CD14-positive monocyte (primary cell): ENCODE results near the gene TSHZ1. TPM values are rescaled to one million over a fixed set of nuclear protein-coding genes. Genes with fewer than 3 reads are reported as not detected.

Experiments
- DNase-seq, 3 donors: peaks; one replicate each; pipeline ENCODE4 v3.0.0-alpha.2; 2011 to 2022
- H2AFZ ChIP-seq: 2 replicates; pipeline ENCODE4 v1.6.0; 2012; ENCODE audit warnings: mild to moderate bottlenecking, low read depth, low read length, inconsistent platforms; ENCODE audit not compliant: insufficient read depth, poor library complexity, severe bottlenecking
- H3K27ac ChIP-seq, 2 donors: 1 replicate in 1 of 2; 2 replicates in 1 of 2; pipeline ENCODE4 v1.5.1; 2012 to 2013; ENCODE audit warnings: low read length in 2 of 2, control low read depth in 1 of 2, inconsistent platforms in 1 of 2, low read depth in 1 of 2, mild to moderate bottlenecking in 1 of 2
- H3K27me3 ChIP-seq, 2 donors: one replicate each; pipeline versions ENCODE4 v1.6.0 to v1.6.1; 2011 to 2013; ENCODE audit warnings: low read length in 2 of 2; ENCODE audit not compliant: control insufficient read depth in 2 of 2, insufficient read depth in 2 of 2
- H3K36me3 ChIP-seq, 2 donors: replicated peaks in 1 of 2; 1 replicate in 1 of 2; 2 replicates in 1 of 2; pipeline versions ENCODE4 v1.5.1 to v1.6.1; 2012 to 2013; ENCODE audit warnings: low read length in 2 of 2, control low read depth in 1 of 2, inconsistent platforms in 1 of 2, mild to moderate bottlenecking in 1 of 2; ENCODE audit not compliant: insufficient read depth in 2 of 2, control insufficient read depth in 1 of 2
- H3K4me1 ChIP-seq, 2 donors: 1 replicate in 1 of 2; 2 replicates in 1 of 2; pipeline versions ENCODE4 v1.5.1 to v1.6.1; 2012 to 2013; ENCODE audit warnings: low read length in 2 of 2, control low read depth in 1 of 2, inconsistent platforms in 1 of 2, mild to moderate bottlenecking in 1 of 2, moderate library complexity in 1 of 2; ENCODE audit not compliant: insufficient read depth in 2 of 2, control insufficient read depth in 1 of 2
- H3K4me2 ChIP-seq: replicated peaks from 2 replicates; pipeline ENCODE3; 2012; ENCODE audit warnings: low read length, moderate library complexity, mild to moderate bottlenecking; ENCODE audit not compliant: poor library complexity, severe bottlenecking; ENCODE audit errors: extremely low read depth
- H3K4me3 ChIP-seq, 3 experiments: fragments of 200-600 bp in 1 of 3; sonication (generic) in 1 of 3; replicated peaks in 1 of 3; 1 replicate in 2 of 3; 2 replicates in 1 of 3; pipeline ENCODE4 v1.5.1; 2011 to 2013; ENCODE audit warnings: low read length in 3 of 3, mild to moderate bottlenecking in 3 of 3, control low read depth in 2 of 3, low read depth in 2 of 3, inconsistent platforms in 1 of 3, moderate library complexity in 1 of 3
- H3K79me2 ChIP-seq: 2 replicates; pipeline ENCODE4 v1.6.0; 2012; ENCODE audit warnings: mild to moderate bottlenecking, control low read depth, inconsistent platforms, low read length, moderate library complexity; ENCODE audit not compliant: insufficient read depth
- H3K9ac ChIP-seq: 2 replicates; pipeline ENCODE4 v1.6.0; 2017; ENCODE audit warnings: low read length, mild to moderate bottlenecking; ENCODE audit not compliant: insufficient read depth, poor library complexity, severe bottlenecking
- H3K9me3 ChIP-seq, 2 donors: replicated peaks in 1 of 2; 1 replicate in 1 of 2; 2 replicates in 1 of 2; pipeline versions ENCODE4 v1.5.1 to v1.6.1; 2012 to 2013; ENCODE audit warnings: low read length in 2 of 2, control low read depth in 1 of 2; ENCODE audit not compliant: control insufficient read depth in 1 of 2, insufficient read depth in 1 of 2
- H4K20me1 ChIP-seq: 2 replicates; pipeline ENCODE4 v1.6.0; 2012; ENCODE audit warnings: mild to moderate bottlenecking, low read length, control low read depth, moderate library complexity; ENCODE audit not compliant: insufficient read depth
- H3K27ac Mint-ChIP-seq, 7 donors: one replicate each; pipeline ENCODE4 v1.8.0; 2020; ENCODE audit warnings: mild to moderate bottlenecking in 7 of 7, mixed read lengths in 7 of 7, moderate library complexity in 6 of 7, inconsistent platforms in 2 of 7
- H3K27me3 Mint-ChIP-seq, 3 donors: one replicate each; pipeline ENCODE4 v1.8.0; 2021 to 2022; ENCODE audit warnings: low read depth in 3 of 3, mild to moderate bottlenecking in 3 of 3, mixed read lengths in 3 of 3, moderate library complexity in 3 of 3, inconsistent platforms in 1 of 3
- H3K36me3 Mint-ChIP-seq, 2 donors: one replicate each; pipeline ENCODE4 v1.8.0; 2020; ENCODE audit warnings: mixed read lengths in 2 of 2, inconsistent platforms in 1 of 2, mild to moderate bottlenecking in 1 of 2
- H3K4me1 Mint-ChIP-seq: one replicate; pipeline ENCODE4 v1.8.0; 2020; ENCODE audit warnings: mild to moderate bottlenecking, mixed read lengths
- H3K4me3 Mint-ChIP-seq, 2 donors: one replicate each; pipeline ENCODE4 v1.8.0; 2020; ENCODE audit warnings: mild to moderate bottlenecking in 2 of 2, mixed read lengths in 2 of 2, moderate library complexity in 1 of 2
- H3K9me3 Mint-ChIP-seq, 7 donors: one replicate each; pipeline ENCODE4 v1.8.0; 2020 to 2022; ENCODE audit warnings: mixed read lengths in 7 of 7, mild to moderate bottlenecking in 6 of 7, moderate library complexity in 6 of 7, inconsistent platforms in 2 of 7
- CTCF ChIP-seq: fragments of 200-600 bp; IDR thresholded peaks from one replicate; pipeline ENCODE4 v1.8.0; 2022; ENCODE audit warnings: antibody characterized with exemption, mild to moderate bottlenecking
- WGBS: methylation state at CpG from one replicate; pipeline ENCODE4 v1.1.5; 2013; ENCODE audit warnings: missing lambda C conversion rate; ENCODE audit not compliant: insufficient coverage; 5-methylcytosine and 5-hydroxymethylcytosine counted together
- intact Hi-C, 2 donors: fragments of 100-400 bp; cut with micrococcal nuclease; formaldehyde crosslinking; loops; one replicate each; pipeline versions ENCODE4 v1.15.0 to v1.15.1; 2023
- polyA plus RNA-seq, 3 donors: library from polyadenylated mRNA; depleted of rRNA in 1 of 3; unstranded in 2 of 3; stranded (reverse) in 1 of 3; fragments of 300-500 nt in 2 of 3; fragments of >200 nt in 1 of 3; fragmentation: Illumina TruSeq in 2 of 3; gene quantifications; 1 replicate in 2 of 3; 2 replicates in 1 of 3; pipeline ENCODE4 v1.2.3, GENCODE V29; 2012 to 2021

The TSHZ1 gene
- polyA plus RNA-seq, 3 donors: 0.76 to 3.3 (median 1.4) TPM

GRCh38 chr18:75253784-75254183, 43.2 kb downstream of the TSHZ1 start:
- H3K36me3 Mint-ChIP-seq: no peaks in the 10 kb centered on the region
- Histone ChIP-seq H3K9ac (no peak overlapping the region), H3K4me3 (no peak overlapping the region), H3K36me3 (no peaks in the 10 kb centered on the region), H3K27ac (no peak overlapping the region), H3K9me3 (peaks cover 0 to 4% of the 10 kb centered on the region in 2 donors), H2AFZ (no peak overlapping the region), H3K27me3 (no peaks in the 10 kb centered on the region), H3K4me2 (no peak overlapping the region), H4K20me1 (peaks cover 34% of the 10 kb centered on the region), H3K4me1 (peaks cover 8 to 19% of the 10 kb centered on the region in 2 donors), H3K79me2 (peaks cover 42% of the 10 kb centered on the region)
- peaks cover 0 to 3% (median 0%) of the 10 kb centered on the region in 7 donors for H3K9me3 Mint-ChIP-seq
- no peaks in the 10 kb centered on the region for H3K27me3 Mint-ChIP-seq
- no peak for TF ChIP-seq CTCF
- peaks cover 19% of the 10 kb centered on the region for H3K4me1 Mint-ChIP-seq
- no peak overlapping the region for H3K27ac Mint-ChIP-seq
- H3K4me3 Mint-ChIP-seq: no peak overlapping the region
- no peak for DNase-seq
- intact Hi-C loops: no loop called here
- WGBS: no CpG with 5 or more reads among the region's 4 CpGs

- Histone ChIP-seq H3K4me1 (peaks cover 0 to 6% of the 10 kb centered on the region in 2 donors), H3K27ac (no peak overlapping the region), H3K36me3 (no peaks in the 10 kb centered on the region), H3K4me2 (no peak overlapping the region), H2AFZ (no peak overlapping the region), H3K27me3 (no peaks in the 10 kb centered on the region), H3K9me3 (no peaks in the 10 kb centered on the region), H3K4me3 (no peak overlapping the region), H4K20me1 (peaks cover 29% of the 10 kb centered on the region), H3K9ac (no peak overlapping the region), H3K79me2 (peaks cover 30% of the 10 kb centered on the region)
- Mint-ChIP-seq H3K27ac (no peak overlapping the region), H3K36me3 (no peaks in the 10 kb centered on the region), H3K4me3 (no peak overlapping the region), H3K27me3 (no peaks in the 10 kb centered on the region), H3K4me1 (peaks cover 9% of the 10 kb centered on the region), H3K9me3 (peaks cover 0 to under 1% (median 0%) of the 10 kb centered on the region in 7 donors)
- no CpG with 5 or more reads among the region's 3 CpGs for WGBS
- no peak for TF ChIP-seq CTCF
- intact Hi-C loops: no loop called here
- no peak for DNase-seq
Observed at GRCh38 chr18:75255094-75255493, 44.5 kb downstream of the TSHZ1 start.
